ENCODE results near the gene LRRC32. TPM values are rescaled to one million over a fixed set of nuclear protein-coding genes. Genes with fewer than 3 reads are reported as not detected.

The LRRC32 gene
- total RNA-seq, 1 experiment from 2014 or later: 0.46 TPM

- no peak overlapping the region for H4K5ac ChIP-seq (ENCODE audit: insufficient read length, low read depth, low read length)
- no peaks in the 10 kb centered on the region for H3K36me3 Mint-ChIP-seq (ENCODE audit: insufficient read depth in 1 of 3, low read depth in 3 of 3)
- no peak overlapping the region for H2BK20ac ChIP-seq (ENCODE audit: low read depth, low read length, poor library complexity, severe bottlenecking)
- TF ChIP-seq CTCF (conservative IDR thresholded peaks at IDR 0.05): no peak
- no peaks in the 10 kb centered on the region for H3K4me1 ChIP-seq (ENCODE audit: insufficient read depth, low read length)
- H3K23me2 ChIP-seq (ENCODE audit: insufficient read length, low read depth, low read length, poor library complexity, severe bottlenecking): no peaks in the 10 kb centered on the region
- no peak overlapping the region for H3K4ac ChIP-seq (ENCODE audit: low read depth, low read length)
- H3K18ac ChIP-seq (ENCODE audit: insufficient read length, low read depth, low read length): no peak overlapping the region
- H3K4me3 Mint-ChIP-seq: no peak overlapping the region
- H3K27me3 ChIP-seq (ENCODE audit: insufficient read depth, low read length): no peaks in the 10 kb centered on the region
- H3K27ac Mint-ChIP-seq: no peak overlapping the region; a peak in 1 of 7 replicates
- no peak overlapping the region for H3K4me2 ChIP-seq (ENCODE audit: insufficient read depth, insufficient read length, low read length)
- H2AFZ ChIP-seq (ENCODE audit: low read length): no peak overlapping the region
- no peaks in the 10 kb centered on the region for H3K9me3 ChIP-seq (ENCODE audit: control insufficient read depth, low read depth, low read length)
- no peak overlapping the region for H3T11ph ChIP-seq (ENCODE audit: low read length)
- no peak overlapping the region for H2BK5ac ChIP-seq (ENCODE audit: insufficient read length, low read length)
- no peaks in the 10 kb centered on the region for H3K9me3 Mint-ChIP-seq
- no peak overlapping the region for H3K9ac ChIP-seq (ENCODE audit: extremely low read depth, insufficient read length, low read length)
- no peak overlapping the region for H4K8ac ChIP-seq (replicated peaks; ENCODE audit: insufficient read length, low read depth, low read length)
- no peak overlapping the region for H2BK15ac ChIP-seq (ENCODE audit: low read depth, low read length)
- peak; percentile 19 for DNase-seq
- peaks cover 2% of the 10 kb centered on the region for H3K27me3 Mint-ChIP-seq (ENCODE audit: low read depth)
- no peaks in the 10 kb centered on the region for H4K20me1 ChIP-seq (ENCODE audit: control insufficient read depth, insufficient read depth, insufficient read length)
- no peaks in the 10 kb centered on the region for H3K79me2 ChIP-seq (ENCODE audit: insufficient read depth, low read length)
- H3K79me1 ChIP-seq (ENCODE audit: insufficient read depth, low read depth, low read length, poor library complexity, severe bottlenecking): no peaks in the 10 kb centered on the region
- no peak overlapping the region for H3K56ac ChIP-seq (ENCODE audit: insufficient read length, low read depth, low read length)
- H4K91ac ChIP-seq (ENCODE audit: insufficient read length, low read depth, low read length): no peak overlapping the region
- H3K23ac ChIP-seq (ENCODE audit: insufficient read length, low read depth, low read length): no peak overlapping the region
- no peak overlapping the region for H3K27ac ChIP-seq (ENCODE audit: insufficient read length, low read depth, low read length)
- H3K4me1 Mint-ChIP-seq: peaks cover 14 to 38% of the 10 kb centered on the region in 2 experiments
- no peak overlapping the region for H2BK12ac ChIP-seq (ENCODE audit: insufficient read length, low read depth, low read length)
- no CpG with 5 or more reads among the region's 25 CpGs for WGBS (ENCODE audit: extremely low coverage, insufficient read length, low lambda C conversion rate)
- no peak overlapping the region for H2AK5ac ChIP-seq (ENCODE audit: insufficient read length, low read length)
- H2BK120ac ChIP-seq (ENCODE audit: low read depth, low read length, poor library complexity, severe bottlenecking): no peak overlapping the region
- no peak overlapping the region; the same call in 1 of the 2 replicates for H3K14ac ChIP-seq (ENCODE audit: insufficient read depth, low read length)
Observed at GRCh38 chr11:76658651-76659650, 11.6 kb downstream of the LRRC32 start.

Data from H9 (cell line).